Small intestine (tissue), 7 donors: ENCODE measurements around the gene CADPS. TPM values are rescaled to one million over a fixed set of nuclear protein-coding genes. Genes with fewer than 3 reads are reported as not detected.
A peak's percentile ranks its signal among the peaks of the same experiment; 100 is the strongest.

ENCODE experiments used
- DNase-seq, 2 donors: peaks; one replicate each; pipeline versions ENCODE4 v3.0.0 to v3.0.0-alpha.2; 2013
- FAIRE-seq: peaks from 2 replicates; lab custom pipeline; 2012; peaks lifted over from hg19 to GRCh38; lab: Jason Lieb, UNC
- H3K27ac ChIP-seq, 3 donors: one replicate each; pipeline ENCODE4 v1.5.1; 2013; ENCODE audit warnings: low read length in 2 of 3, mild to moderate bottlenecking in 2 of 3, control low read depth in 1 of 3, inconsistent platforms in 1 of 3, low read depth in 1 of 3, moderate library complexity in 1 of 3
- H3K27me3 ChIP-seq, 3 donors: one replicate each; pipeline ENCODE4 v1.6.1; 2013; ENCODE audit warnings: low read length in 3 of 3, inconsistent platforms in 1 of 3; ENCODE audit not compliant: control insufficient read depth in 3 of 3, insufficient read depth in 3 of 3
- H3K36me3 ChIP-seq, 3 donors: one replicate each; pipeline ENCODE4 v1.6.1; 2013; ENCODE audit warnings: low read length in 3 of 3, inconsistent platforms in 1 of 3, low read depth in 1 of 3, mild to moderate bottlenecking in 1 of 3, moderate library complexity in 1 of 3; ENCODE audit not compliant: control insufficient read depth in 3 of 3, insufficient read depth in 2 of 3
- H3K4me1 ChIP-seq, 3 donors: one replicate each; pipeline ENCODE4 v1.6.1; 2013; ENCODE audit warnings: low read length in 2 of 3, inconsistent platforms in 1 of 3, low read depth in 1 of 3, mild to moderate bottlenecking in 1 of 3, moderate library complexity in 1 of 3; ENCODE audit not compliant: control insufficient read depth in 3 of 3, insufficient read depth in 2 of 3
- H3K4me3 ChIP-seq, 3 donors: one replicate each; pipeline ENCODE4 v1.5.1; 2013; ENCODE audit warnings: low read length in 3 of 3, control low read depth in 1 of 3, inconsistent platforms in 1 of 3, low read depth in 1 of 3, mild to moderate bottlenecking in 1 of 3, moderate library complexity in 1 of 3
- H3K9me3 ChIP-seq, 2 donors: one replicate each; pipeline ENCODE4 v1.6.1; 2013; ENCODE audit warnings: low read depth in 1 of 2, low read length in 1 of 2; ENCODE audit not compliant: control insufficient read depth in 2 of 2, insufficient read depth in 1 of 2
- WGBS, 3 donors: extraction: QIAGEN DNeasy Blood & Tissue Kit; methylation state at CpG; one replicate each; pipeline ENCODE4 v1.1.7; 2013; 5-methylcytosine and 5-hydroxymethylcytosine counted together
- polyA plus RNA-seq, 4 donors: library from polyadenylated mRNA; stranded (reverse) in 3 of 4; unstranded in 1 of 4; fragments of 200-250 nt in 3 of 4; fragments of 120-200 nt in 1 of 4; gene quantifications; one replicate each; pipeline versions ENCODE4 v1.2.1 to v1.2.3, GENCODE V29; 2013
- donor health status: healthy with polysubstance abuse.
- donor health status: control.
- donor health status: control.
- donor health status: Bipolar disorder and iron deficiency.
- donor health status: healthy.

Gene CADPS
- polyA plus RNA-seq, 4 donors = 1.9 to 9.3 (median 6.0) TPM

DNA sequence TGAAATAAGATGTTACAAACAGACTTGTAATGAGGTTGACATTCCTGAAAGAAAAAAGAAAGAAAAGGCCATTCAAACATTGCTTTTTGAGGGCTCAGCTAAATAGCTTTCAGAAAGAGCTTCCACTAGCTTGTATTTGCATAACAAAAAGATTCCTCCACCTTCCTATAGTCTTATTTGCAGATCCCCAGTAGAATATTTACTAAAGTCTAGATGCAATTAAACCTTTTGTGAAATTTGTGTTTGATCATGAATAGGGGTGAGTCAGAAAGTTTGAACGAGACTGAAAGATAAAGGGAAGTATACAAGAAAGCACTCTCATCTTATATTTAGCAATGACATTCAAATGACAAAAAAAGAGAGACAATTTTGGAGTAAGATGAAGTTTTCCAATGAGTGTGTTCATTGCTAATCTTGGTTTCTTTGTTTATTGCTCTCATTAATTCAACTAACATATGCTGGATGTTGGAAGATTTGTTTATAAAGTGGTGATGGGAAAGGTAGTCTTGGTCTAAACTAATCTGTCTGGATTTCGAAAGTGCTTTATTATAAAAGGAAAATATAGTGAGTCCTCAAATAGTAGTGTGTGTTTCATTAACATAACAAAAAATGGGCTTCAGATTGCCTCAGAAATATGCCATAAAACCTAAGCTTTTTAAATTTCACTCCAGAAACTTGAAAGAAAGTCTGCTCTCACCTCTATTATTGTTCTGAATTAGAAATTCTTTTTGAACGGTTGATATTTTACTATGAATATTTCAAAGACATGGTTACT, 9.1 kb upstream of the CADPS start:
- 32 to 53% (median 40%) methylated on average over 3 of the region's 3 CpGs for WGBS, 3 donors

DNA sequence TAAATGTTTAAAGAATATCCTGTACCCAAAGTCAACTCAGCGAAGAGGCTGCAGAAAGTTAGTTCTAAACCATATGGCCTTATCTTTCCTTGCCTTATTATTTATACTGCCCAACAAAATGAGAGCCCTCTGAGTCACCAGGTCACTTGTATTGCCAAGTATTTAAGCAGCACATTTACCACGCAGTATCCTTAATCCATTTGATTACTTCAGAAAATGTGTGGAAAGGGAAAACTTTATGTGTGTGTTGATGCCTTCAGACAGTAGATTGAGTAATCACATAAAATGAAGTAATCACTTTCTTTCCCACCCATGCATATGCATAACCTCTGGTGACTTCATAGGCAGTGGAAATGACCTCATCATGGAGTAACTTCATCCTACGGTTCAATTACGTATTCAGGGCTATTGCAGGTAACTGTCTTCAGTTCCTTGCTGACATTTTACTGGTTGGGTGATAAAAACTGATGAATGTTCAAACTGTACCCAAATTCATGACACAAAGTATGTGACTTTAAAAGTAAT, 7.5 kb upstream of the CADPS start:
- H3K9me3 ChIP-seq = no peaks in the 10 kb centered on the region
- H3K27ac ChIP-seq = no peak overlapping the region
- DNase-seq = no peak
- H3K27me3 ChIP-seq = peaks cover 0 to 4% (median 0%) of the 10 kb centered on the region in 3 donors
- H3K36me3 ChIP-seq = no peaks in the 10 kb centered on the region
- WGBS, 3 donors = 79 to 83% (median 83%) methylated on average over 4 of the region's 4 CpGs
- FAIRE-seq = no peak
- no peak overlapping the region for H3K4me3 ChIP-seq
- no peaks in the 10 kb centered on the region for H3K4me1 ChIP-seq

More for the DNA sequence above, 9.1 kb upstream of the CADPS start:
- no peak for FAIRE-seq
- Histone ChIP-seq H3K4me3 (no peak overlapping the region), H3K9me3 (no peaks in the 10 kb centered on the region), H3K4me1 (no peaks in the 10 kb centered on the region), H3K27me3 (peaks cover 0 to 6% (median 0%) of the 10 kb centered on the region in 3 donors), H3K27ac (no peak overlapping the region), H3K36me3 (no peaks in the 10 kb centered on the region)
- DNase-seq = no peak

DNA sequence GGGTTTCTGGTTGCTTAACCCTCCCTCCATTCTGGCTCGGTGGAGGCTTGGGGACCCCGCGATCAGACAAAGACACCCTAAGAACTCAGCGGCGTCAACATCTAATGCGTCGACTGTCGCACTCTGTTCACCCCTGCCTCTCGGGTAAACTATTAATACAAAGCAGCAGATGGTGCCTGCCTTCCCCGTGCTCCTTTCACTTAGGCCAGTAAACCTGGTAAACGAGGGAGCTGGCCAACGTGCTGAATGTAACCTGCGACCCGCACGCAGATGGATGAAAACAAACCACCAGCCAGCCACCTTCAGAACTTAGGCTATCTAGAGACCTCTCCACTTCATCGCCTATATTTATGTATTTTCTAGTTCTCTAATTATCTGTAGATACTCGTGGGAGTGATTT, 848 bp upstream of the CADPS start:
- H3K4me3 ChIP-seq = no peak overlapping the region
- H3K36me3 ChIP-seq = no peaks in the 10 kb centered on the region
- H3K27me3 ChIP-seq = peaks cover 2 to 36% (median 5%) of the 10 kb centered on the region in 3 donors
- H3K27ac ChIP-seq = no peak overlapping the region
- peaks cover 0 to 5% (median 0%) of the 10 kb centered on the region in 3 donors for H3K4me1 ChIP-seq
- peaks cover 2 to 8% of the 10 kb centered on the region in 2 donors for H3K9me3 ChIP-seq
- DNase-seq (peak; percentile 74 to 75), FAIRE-seq (no peak)
- 3 to 8% (median 4%) methylated on average over 17 of the region's 17 CpGs for WGBS, 3 donors

DNA sequence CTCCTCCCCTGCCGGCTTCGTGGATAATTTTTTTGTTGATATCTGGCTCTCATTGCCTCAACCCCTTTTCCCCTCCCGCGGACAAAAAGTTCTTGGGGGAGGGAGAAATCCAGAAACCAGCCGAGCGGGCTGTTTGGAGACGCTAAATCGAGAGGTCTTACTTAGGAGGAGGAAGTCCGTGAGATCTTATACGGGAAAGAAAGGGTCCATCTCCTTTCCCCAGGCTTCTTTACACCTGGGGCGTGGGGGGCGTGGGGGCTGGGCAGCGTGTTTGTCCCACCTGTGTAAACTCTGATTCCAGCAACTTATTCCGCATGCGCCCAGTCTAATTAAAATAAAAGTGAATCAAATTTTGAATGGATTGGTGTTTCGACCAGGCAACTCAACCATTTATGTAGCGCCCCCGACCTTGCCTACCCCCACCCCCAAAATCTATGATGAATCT, 364 bp upstream of the CADPS start:
- peaks cover 2 to 8% of the 10 kb centered on the region in 2 donors for H3K9me3 ChIP-seq
- H3K4me3 ChIP-seq = peak overlapping the region in 1 of 3 donors; percentile 31
- H3K4me1 ChIP-seq = peaks cover 0 to 5% (median 0%) of the 10 kb centered on the region in 3 donors
- no peaks in the 10 kb centered on the region for H3K36me3 ChIP-seq
- no peak for FAIRE-seq
- H3K27me3 ChIP-seq = peaks cover 2 to 34% (median 5%) of the 10 kb centered on the region in 3 donors
- no peak for DNase-seq
- H3K27ac ChIP-seq = no peak overlapping the region
- 3 to 6% (median 5%) methylated on average over 17 to 18 of the region's 18 CpGs for WGBS, 3 donors

DNA sequence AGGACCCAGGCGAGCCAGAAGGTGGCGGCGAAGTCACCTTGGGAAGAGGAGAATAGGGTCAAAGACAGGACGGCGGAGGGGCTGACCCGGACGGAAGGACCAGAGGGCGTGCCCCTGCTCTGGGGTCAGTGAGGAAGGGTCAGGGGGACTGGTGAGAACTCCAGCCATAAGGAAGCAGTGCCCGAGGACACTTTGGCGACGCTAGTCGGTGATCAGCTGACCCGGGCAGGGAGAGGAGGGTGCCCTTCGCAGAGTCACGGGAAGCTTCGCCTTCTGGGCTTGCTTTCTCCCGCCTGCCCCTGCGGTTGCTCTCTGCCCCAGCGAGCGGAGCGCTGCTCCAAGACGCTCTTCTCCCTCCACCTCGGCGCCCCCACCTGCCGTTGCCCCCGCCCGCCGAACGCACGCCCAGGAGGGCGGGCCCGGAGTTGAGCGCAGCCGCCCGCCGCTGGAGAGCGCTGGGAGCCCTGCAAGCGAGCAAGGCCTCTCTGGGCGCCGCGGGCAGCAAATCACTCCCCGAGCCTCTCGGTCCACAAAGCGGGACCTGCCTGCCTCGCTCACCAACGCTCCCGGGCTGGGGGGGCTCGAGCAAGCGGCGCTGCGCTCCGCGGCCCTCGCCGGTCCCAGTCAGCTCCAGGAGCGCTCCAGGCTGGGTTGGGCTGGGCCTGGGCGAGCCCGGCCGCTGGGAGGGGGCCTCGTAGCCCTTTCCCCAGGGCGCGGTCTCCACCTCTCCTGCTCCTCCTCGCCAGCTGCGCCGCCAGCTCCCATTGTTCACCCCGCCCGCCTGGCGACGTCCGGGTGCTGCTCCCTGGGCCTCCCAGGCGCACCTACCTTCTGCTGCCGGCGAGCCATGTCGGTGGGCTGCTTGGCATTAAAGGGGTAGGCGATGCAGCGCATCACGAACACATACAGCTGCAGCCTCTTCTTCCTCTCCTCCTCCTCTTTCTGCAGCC, 1.2 kb downstream of the CADPS start:
- DNase-seq (peak; percentile 58 to 69), FAIRE-seq (no peak)
- Histone ChIP-seq H3K4me1 (peaks cover 0 to 5% (median 0%) of the 10 kb centered on the region in 3 donors), H3K27me3 (peaks cover 2 to 34% (median 5%) of the 10 kb centered on the region in 3 donors), H3K4me3 (peak overlapping the region in 2 of 3 donors; percentile 41 to 58), H3K9me3 (peaks cover 2 to 8% of the 10 kb centered on the region in 2 donors), H3K27ac (peak overlapping the region in 2 of 3 donors; percentile 27 to 50), H3K36me3 (no peaks in the 10 kb centered on the region)
- whole genome bisulfite sequencing, 3 donors = 1 to 2% (median 1%) methylated on average over 59 to 77 of the region's 77 CpGs

DNA sequence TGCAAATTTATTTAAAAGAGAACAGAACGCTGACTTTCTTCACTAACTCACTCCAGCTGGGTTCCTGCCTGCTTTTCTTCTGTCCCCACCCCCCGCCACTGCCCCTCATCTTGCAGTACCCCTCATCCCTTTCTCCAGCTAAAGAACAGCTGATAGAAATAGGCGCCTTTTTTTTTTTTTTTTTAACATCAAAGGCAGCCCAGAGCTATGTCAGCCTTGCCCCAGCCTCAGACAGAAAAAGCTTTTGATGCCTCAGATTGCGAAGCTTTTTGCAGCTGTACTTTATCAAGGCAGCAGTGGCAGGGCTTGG, 1.8 kb downstream of the CADPS start:
- H3K9me3 ChIP-seq = peaks cover 2 to 8% of the 10 kb centered on the region in 2 donors
- WGBS, 3 donors = 7 to 11% (median 9%) methylated on average over 4 of the region's 4 CpGs
- H3K4me1 ChIP-seq = peaks cover 0 to 5% (median 0%) of the 10 kb centered on the region in 3 donors
- FAIRE-seq (no peak), DNase-seq (no peak)
- H3K27me3 ChIP-seq = peaks cover 2 to 34% (median 5%) of the 10 kb centered on the region in 3 donors
- H3K27ac ChIP-seq = peak overlapping the region in 1 of 3 donors; percentile 27
- peak overlapping the region in 2 of 3 donors; percentile 41 to 58 for H3K4me3 ChIP-seq
- no peaks in the 10 kb centered on the region for H3K36me3 ChIP-seq

DNA sequence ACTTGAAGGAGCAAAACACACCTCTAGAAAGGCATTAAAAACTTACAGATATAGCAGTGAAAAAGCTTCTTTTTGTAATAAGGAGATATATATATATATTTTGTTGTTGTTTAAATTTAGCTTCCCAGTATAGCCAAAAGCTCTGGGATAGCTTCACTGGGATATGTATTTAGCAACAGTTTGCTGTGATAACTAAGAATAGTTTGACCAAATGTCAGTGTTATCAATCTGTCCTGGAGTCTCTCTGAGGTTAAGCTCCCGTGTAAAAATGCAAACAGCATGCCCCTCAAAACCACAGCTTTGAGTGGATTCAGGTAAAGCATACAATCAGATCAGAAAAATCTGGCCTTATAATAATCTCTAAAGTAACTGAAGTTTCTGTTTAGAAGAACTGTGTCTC, 2.9 kb downstream of the CADPS start:
- DNase-seq (no peak), FAIRE-seq (no peak)
- peaks cover 0 to 5% (median 0%) of the 10 kb centered on the region in 3 donors for H3K4me1 ChIP-seq
- peaks cover 2 to 34% (median 5%) of the 10 kb centered on the region in 3 donors for H3K27me3 ChIP-seq
- H3K27ac ChIP-seq = no peak overlapping the region
- 46 to 73% (median 58%) methylated on average over 1 of the region's 1 CpG for WGBS, 3 donors
- peaks cover 2 to 8% of the 10 kb centered on the region in 2 donors for H3K9me3 ChIP-seq
- H3K36me3 ChIP-seq = no peaks in the 10 kb centered on the region
- H3K4me3 ChIP-seq = no peak overlapping the region

DNA sequence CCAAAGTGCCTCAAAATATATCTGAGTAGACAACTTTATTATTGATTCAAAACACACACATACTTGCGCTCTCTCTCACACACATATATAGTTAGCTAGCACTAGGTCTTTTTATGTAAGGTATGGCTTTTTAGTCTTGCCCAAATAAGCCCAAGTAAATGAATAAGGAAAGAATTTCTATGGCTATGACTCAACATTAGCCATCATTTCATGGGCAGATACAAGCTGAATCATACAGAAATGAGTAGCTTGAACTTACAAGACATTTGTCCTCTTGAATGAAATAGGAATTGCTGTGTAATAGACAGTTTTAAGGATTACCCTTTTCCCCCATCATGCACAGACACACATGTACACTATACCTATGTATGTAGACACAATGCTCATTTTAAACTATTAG, 4.9 kb downstream of the CADPS start:
- H3K27ac ChIP-seq = no peak overlapping the region
- whole genome bisulfite sequencing, 3 donors = 91 to 100% (median 94%) methylated on average over 1 of the region's 1 CpG
- FAIRE-seq = no peak
- no peak for DNase-seq
- H3K4me1 ChIP-seq = no peaks in the 10 kb centered on the region
- peaks cover 0 to 25% (median 2%) of the 10 kb centered on the region in 3 donors for H3K27me3 ChIP-seq
- peaks cover 0 to 2% of the 10 kb centered on the region in 2 donors for H3K9me3 ChIP-seq
- no peaks in the 10 kb centered on the region for H3K36me3 ChIP-seq
- H3K4me3 ChIP-seq = no peak overlapping the region
